Stomach (tissue), 9 donors: ENCODE measurements around the gene MCF2L2. TPM values are rescaled to one million over a fixed set of nuclear protein-coding genes. Genes with fewer than 3 reads are reported as not detected.
A peak's percentile ranks its signal among the peaks of the same experiment; 100 is the strongest.

Experiments
- DNase-seq, 2 donors: peaks; one replicate each; pipeline versions ENCODE4 v3.0.0 to v3.0.0-alpha.2; 2013 to 2019
- H3K27ac ChIP-seq, 5 donors: fragments of 200-600 bp in 4 of 5; sonication (generic) in 4 of 5; one replicate each; pipeline ENCODE4 v1.5.1; 2013 to 2019; ENCODE audit warnings: mild to moderate bottlenecking in 1 of 5, moderate library complexity in 1 of 5
- H3K27me3 ChIP-seq, 3 donors: fragments of 200-600 bp; sonication (generic); one replicate each; pipeline ENCODE4 v1.5.1; 2017 to 2019; ENCODE audit warnings: mixed run types in 1 of 3
- H3K36me3 ChIP-seq, 4 donors: fragments of 200-600 bp; sonication (generic); 1 replicate in 3 of 4; 2 replicates in 1 of 4; pipeline ENCODE4 v1.5.1; 2016 to 2019
- H3K4me1 ChIP-seq, 4 donors: fragments of 200-600 bp; sonication (generic); one replicate each; pipeline ENCODE4 v1.5.1; 2016 to 2019
- H3K4me3 ChIP-seq, 4 donors: fragments of 200-600 bp; sonication (generic) in 3 of 4; one replicate each; pipeline ENCODE4 v1.5.1; 2016 to 2019; ENCODE audit warnings: mild to moderate bottlenecking in 1 of 4
- H3K9me3 ChIP-seq, 4 donors: fragments of 200-600 bp; sonication (generic); one replicate each; pipeline ENCODE4 v1.5.1; 2016 to 2019
- EP300 ChIP-seq: sonication (generic); formaldehyde crosslinking; IDR thresholded peaks from one replicate; pipeline ENCODE4 v1.6.1; 2017; ENCODE audit warnings: antibody characterized with exemption
- POLR2A ChIP-seq, 4 donors: fragments of 450-650 bp; IDR thresholded peaks; one replicate each; pipeline ENCODE4 v1.6.1; 2016; ENCODE audit warnings: antibody characterized with exemption in 4 of 4, control low read depth in 2 of 4, mild to moderate bottlenecking in 1 of 4, moderate library complexity in 1 of 4
- POLR2AphosphoS5 ChIP-seq, 3 donors: sonication (generic); formaldehyde crosslinking; IDR thresholded peaks; one replicate each; pipeline ENCODE4 v1.6.1; 2016; ENCODE audit warnings: antibody characterized with exemption in 3 of 3
- WGBS, 5 donors: extraction: QIAGEN DNeasy Blood & Tissue Kit in 3 of 5; methylation state at CpG; one replicate each; pipeline versions ENCODE4 v1.1.5 to v1.1.7; 2013 to 2018; 5-methylcytosine and 5-hydroxymethylcytosine counted together
- intact Hi-C: fragments of 100-400 bp; cut with DNase I; formaldehyde crosslinking; loops from one replicate; pipeline ENCODE4 v1.15.1; 2023; ENCODE audit warnings: low total_unique reads
- polyA plus RNA-seq, 3 donors: library from polyadenylated mRNA; stranded (reverse); fragments of 200-250 nt; gene quantifications; one replicate each; pipeline ENCODE4 v1.2.3, GENCODE V29; 2013
- total RNA-seq, 5 donors: library from RNA; depleted of rRNA; stranded (reverse); fragments of >200 nt; gene quantifications; one replicate each; pipeline versions ENCODE4 v1.1.0 to v1.2.3, GENCODE V29; 2014 to 2016
- TF ChIP-seq, protein P1 (sequence below), 7 experiments: fragments of 450-650 bp in 4 of 7; fragments of 200-600 bp in 3 of 7; sonication (generic) in 3 of 7; IDR thresholded peaks; one replicate each; pipeline ENCODE4 v1.5.1; 2016 to 2019; ENCODE audit warnings: antibody characterized with exemption in 7 of 7, control low read depth in 2 of 7, mild to moderate bottlenecking in 1 of 7
- donor health status: healthy with polysubstance abuse.
- donor health status: Bipolar disorder and iron deficiency.
- donor health status: healthy.

The MCF2L2 gene
- total and polyA plus RNA-seq, 8 donors = 0.05 to 2.0 (median 0.22) TPM; not detected in 2

DNA sequence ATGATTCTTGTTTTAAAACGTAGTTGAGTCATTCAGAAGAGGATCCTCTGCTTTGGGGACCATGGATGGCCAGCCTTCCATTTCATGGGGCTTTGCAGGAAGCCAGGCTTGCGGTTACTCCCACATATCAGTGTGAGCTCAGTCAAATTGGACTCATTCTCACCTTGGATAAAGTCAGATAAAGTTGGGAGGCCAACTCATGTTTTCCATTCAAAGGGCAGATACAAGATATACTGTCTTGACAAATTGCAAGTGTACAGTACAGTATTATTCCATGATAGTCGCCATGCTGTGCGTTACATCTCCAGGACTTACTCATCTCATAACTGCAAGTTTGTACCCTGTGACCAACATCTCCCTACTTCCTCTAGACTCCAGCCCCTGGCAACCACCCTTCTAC lies 200.8 kb downstream of the MCF2L2 start:
- no peak for DNase-seq
- Histone ChIP-seq H3K4me3 (no peak overlapping the region), H3K9me3 (no peaks in the 10 kb centered on the region), H3K4me1 (no peaks in the 10 kb centered on the region), H3K27me3 (no peaks in the 10 kb centered on the region), H3K27ac (no peak overlapping the region), H3K36me3 (no peaks in the 10 kb centered on the region)
- TF ChIP-seq, protein P1, sequence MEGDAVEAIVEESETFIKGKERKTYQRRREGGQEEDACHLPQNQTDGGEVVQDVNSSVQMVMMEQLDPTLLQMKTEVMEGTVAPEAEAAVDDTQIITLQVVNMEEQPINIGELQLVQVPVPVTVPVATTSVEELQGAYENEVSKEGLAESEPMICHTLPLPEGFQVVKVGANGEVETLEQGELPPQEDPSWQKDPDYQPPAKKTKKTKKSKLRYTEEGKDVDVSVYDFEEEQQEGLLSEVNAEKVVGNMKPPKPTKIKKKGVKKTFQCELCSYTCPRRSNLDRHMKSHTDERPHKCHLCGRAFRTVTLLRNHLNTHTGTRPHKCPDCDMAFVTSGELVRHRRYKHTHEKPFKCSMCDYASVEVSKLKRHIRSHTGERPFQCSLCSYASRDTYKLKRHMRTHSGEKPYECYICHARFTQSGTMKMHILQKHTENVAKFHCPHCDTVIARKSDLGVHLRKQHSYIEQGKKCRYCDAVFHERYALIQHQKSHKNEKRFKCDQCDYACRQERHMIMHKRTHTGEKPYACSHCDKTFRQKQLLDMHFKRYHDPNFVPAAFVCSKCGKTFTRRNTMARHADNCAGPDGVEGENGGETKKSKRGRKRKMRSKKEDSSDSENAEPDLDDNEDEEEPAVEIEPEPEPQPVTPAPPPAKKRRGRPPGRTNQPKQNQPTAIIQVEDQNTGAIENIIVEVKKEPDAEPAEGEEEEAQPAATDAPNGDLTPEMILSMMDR (IDR thresholded peaks at IDR 0.05) = no peak
- TF ChIP-seq POLR2A (IDR thresholded peaks at IDR 0.05) (no peak), EP300 (no peak), POLR2AphosphoS5 (IDR thresholded peaks at IDR 0.05) (no peak)
- intact Hi-C loops = no loop called here
- 74 to 88% (median 85%) methylated on average over 4 of the region's 4 CpGs for WGBS, 5 donors

DNA sequence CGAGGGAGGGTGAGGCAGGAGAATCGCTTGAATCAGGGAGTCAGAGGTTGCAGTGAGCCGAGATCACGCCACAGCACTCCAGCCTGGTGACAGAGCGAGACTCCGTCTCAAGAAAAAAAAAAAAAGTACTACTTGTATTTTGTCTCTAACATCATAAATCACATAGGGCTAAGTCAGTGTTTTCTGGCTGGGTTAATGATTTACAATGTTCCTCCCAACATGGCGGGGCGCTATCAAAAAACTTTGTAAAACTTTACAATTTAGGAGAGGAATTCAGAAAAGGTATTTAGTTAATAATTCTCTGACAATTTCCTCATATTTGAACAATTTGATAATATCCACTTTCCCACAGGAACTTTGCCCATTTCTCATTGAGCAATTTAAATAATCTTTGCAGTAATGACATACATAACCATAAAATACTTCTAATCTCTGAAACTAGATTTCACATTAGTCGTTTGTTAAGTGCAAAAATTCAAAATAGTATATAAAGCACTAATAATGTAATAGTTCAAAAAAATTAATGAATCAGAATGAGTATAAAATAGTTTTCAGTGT lies 202.0 kb downstream of the MCF2L2 start:
- Histone ChIP-seq H3K27ac (no peak overlapping the region), H3K27me3 (peaks cover 0 to 6% (median 0%) of the 10 kb centered on the region in 3 donors), H3K36me3 (no peaks in the 10 kb centered on the region), H3K4me1 (no peaks in the 10 kb centered on the region), H3K9me3 (no peaks in the 10 kb centered on the region), H3K4me3 (no peak overlapping the region)
- intact Hi-C loops = no loop called here
- TF ChIP-seq POLR2A (IDR thresholded peaks at IDR 0.05) (no peak), EP300 (no peak), POLR2AphosphoS5 (IDR thresholded peaks at IDR 0.05) (no peak)
- TF ChIP-seq, protein P1 (IDR thresholded peaks at IDR 0.05) = no peak
- peak in 1 of 2 donors; percentile 54 for DNase-seq
- 44 to 72% (median 54%) methylated on average over 9 of the region's 9 CpGs for WGBS, 5 donors

DNA sequence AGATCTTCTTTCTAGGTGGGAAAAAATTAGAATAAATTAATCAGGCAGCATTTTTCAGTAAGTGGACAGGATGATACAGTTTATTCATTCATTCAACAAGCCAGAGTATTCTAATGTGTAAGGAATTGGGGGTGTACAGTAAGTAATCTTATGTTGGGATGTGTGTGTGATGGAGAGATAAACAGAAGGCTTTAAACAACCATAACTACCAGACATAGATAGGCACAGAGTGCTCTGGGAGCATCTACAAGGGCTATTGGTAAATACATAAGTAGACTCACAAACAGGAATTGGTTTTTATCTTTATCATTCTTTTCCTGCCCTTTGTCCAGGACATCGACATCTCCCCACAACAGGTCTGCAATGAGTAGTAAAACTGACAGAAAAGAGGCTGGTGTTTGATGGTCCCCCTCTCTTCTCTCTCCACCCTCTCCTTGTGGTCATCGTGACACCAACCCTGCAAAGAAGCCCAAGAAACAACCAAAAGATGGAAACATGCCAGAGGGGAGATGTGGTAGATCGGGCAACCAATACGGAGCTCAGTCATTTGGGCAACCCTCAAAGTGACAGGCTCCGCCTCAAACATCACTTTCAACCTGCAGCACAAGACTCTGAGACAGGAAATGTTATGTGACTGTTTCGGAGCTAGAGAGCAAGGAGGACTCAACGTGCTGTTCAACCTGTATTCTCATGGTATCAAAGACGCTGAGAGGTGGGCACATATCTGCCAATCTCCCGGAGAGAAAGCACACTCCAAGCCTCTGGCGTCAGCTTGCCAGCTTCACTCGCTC lies 204.0 kb downstream of the MCF2L2 start:
- H3K27me3 ChIP-seq = peaks cover 0 to 13% (median 0%) of the 10 kb centered on the region in 3 donors
- H3K36me3 ChIP-seq = no peaks in the 10 kb centered on the region
- H3K27ac ChIP-seq = no peak overlapping the region
- no peak overlapping the region for H3K4me3 ChIP-seq
- intact Hi-C loops = no loop called here
- TF ChIP-seq EP300 (no peak), POLR2AphosphoS5 (IDR thresholded peaks at IDR 0.05) (no peak), POLR2A (IDR thresholded peaks at IDR 0.05) (no peak)
- TF ChIP-seq, protein P1 (IDR thresholded peaks at IDR 0.05) = no peak
- H3K4me1 ChIP-seq = no peaks in the 10 kb centered on the region
- DNase-seq = no peak
- 69 to 78% (median 76%) methylated on average over 11 of the region's 11 CpGs for WGBS, 5 donors
- H3K9me3 ChIP-seq = no peaks in the 10 kb centered on the region

GRCh38 chr3:183222631-183223235 lies 205.7 kb downstream of the MCF2L2 start:
- Histone ChIP-seq H3K4me3 (no peak overlapping the region), H3K27ac (no peak overlapping the region), H3K36me3 (no peaks in the 10 kb centered on the region), H3K27me3 (peaks cover 0 to 23% (median 0%) of the 10 kb centered on the region in 3 donors), H3K9me3 (no peaks in the 10 kb centered on the region), H3K4me1 (no peaks in the 10 kb centered on the region)
- intact Hi-C loops = no loop called here
- DNase-seq = no peak
- WGBS, 5 donors = 90 to 96% (median 94%) methylated on average over 3 of the region's 3 CpGs
- TF ChIP-seq POLR2AphosphoS5 (IDR thresholded peaks at IDR 0.05) (no peak), EP300 (no peak)
- TF ChIP-seq, protein P1 (IDR thresholded peaks at IDR 0.05) = no peak
